Activated naive CD4-positive, alpha-beta T cell treated with anti-CD3 and anti-CD28 coated beads, Interleukin-2, amount 50 U/mL, for 16 hours (primary cell): ENCODE measurements around the gene PRRG3.

Experiments used
- DNase-seq: peaks from one replicate; pipeline ENCODE4 v3.0.0-alpha.2; 2020

PRRG3 gene

DNA sequence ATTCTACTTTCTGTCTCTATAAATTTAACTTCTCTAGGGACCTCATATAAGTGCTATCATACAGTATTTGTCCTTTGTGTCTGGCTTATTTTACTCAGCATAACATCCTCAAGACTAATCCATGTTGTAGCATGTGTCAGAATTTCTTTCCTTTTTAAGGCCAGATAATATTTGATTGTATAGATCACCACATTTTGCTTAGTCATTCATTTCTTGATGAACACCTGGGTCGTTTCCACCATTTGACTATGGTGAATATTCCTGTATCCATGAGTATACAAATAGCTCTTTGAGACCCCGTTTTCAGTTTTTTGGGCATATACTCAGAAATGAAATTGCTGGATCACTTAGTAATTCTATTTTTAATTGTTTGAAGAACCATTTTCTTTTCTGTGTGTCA is 51.2 kb downstream of the PRRG3 start:
- DNase-seq, result no peak

DNA sequence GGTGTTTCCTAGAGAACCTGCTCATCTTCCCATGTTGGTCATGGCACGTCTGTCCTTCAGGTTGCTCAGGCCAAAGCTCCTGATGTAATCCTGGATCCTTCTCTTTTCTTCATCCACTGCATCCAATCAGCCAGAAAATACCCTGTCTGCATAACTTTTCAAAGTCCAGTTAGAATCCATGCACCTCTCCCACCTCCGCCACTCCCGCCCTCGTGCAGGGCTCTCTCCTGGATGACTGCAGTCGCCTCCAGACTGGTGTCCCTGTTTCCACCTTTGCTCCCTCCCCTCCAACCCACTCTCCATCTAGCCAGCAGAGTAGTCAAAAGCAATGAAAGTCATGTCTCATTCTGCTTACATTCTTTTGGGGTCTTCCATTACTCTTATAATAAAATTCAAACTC is 55.3 kb downstream of the PRRG3 start:
- no peak for DNase-seq

DNA sequence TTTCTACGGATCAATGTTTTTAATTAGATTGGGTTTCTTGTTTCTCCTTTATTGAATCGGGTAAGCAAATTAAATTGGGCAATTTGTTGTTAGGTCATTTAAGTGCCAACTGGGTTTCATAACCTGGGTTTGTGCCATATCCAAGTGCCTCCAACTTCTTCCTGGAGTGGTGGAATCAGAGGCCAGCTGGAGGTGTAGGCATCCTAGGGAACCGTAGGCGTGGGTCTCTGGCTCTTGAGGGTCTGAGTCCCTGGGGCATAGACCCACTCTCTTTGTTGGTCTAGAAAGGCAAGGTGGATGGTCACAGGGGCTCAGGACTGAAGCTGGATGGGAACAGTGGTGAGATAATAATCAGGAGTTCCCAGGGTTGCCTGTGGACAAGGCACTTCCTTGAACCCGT is 57.6 kb downstream of the PRRG3 start:
- DNase-seq, result no peak

DNA sequence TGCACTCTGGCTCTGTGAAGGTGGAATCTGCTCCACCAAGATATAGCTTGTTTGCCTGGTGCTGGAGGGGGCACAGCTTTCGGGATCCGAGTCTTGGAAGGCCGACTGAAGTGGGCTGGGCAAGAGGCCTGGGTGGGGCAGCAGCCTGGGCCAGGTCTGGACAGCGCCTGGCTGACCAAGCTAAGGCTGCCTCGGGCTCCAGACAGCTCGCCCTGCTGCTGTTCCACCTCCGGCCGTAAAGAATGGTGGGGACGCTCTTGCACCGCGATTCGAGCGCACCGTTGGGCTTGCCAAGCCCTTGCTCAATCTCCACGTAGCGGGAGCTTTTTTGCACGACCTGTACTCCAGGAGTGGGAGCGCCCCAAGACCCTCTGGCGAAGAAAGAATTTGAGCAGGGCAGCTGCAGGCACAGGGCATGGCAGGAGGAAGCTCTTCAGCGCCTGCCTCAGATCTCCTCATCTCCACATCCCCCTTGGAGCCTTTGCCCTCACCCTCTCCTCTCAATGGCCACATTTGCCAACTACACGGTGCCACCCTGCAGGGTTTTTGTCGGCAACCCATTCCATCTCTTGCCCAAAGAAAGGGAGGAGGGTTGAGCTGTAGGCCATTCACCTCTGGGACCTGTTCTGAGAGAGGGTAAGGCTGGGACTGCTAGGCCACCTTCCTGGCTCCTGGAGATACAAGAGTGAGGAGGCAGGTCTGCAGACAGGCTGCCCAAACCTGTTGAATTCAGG is 58.2 kb downstream of the PRRG3 start:
- no peak for DNase-seq

DNA sequence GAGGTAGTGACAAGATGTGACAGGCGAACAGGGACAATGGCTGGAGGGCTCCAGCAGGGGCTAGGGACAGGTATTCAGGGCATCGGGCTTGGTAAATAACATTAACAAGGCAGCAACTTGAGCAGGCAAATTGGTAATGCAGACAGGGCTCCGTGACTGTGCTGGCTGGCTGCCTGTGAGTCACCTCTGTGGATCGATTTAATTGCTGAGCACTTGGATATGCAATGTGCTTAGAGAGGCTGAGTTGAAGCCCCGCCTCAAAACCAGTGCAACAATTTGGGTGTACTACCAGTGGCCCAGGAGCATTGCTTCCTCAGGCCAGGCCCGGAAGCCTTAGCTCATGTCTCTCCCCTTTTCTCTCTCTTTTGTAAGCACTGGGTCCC is 58.8 kb downstream of the PRRG3 start:
- no peak for DNase-seq

DNA sequence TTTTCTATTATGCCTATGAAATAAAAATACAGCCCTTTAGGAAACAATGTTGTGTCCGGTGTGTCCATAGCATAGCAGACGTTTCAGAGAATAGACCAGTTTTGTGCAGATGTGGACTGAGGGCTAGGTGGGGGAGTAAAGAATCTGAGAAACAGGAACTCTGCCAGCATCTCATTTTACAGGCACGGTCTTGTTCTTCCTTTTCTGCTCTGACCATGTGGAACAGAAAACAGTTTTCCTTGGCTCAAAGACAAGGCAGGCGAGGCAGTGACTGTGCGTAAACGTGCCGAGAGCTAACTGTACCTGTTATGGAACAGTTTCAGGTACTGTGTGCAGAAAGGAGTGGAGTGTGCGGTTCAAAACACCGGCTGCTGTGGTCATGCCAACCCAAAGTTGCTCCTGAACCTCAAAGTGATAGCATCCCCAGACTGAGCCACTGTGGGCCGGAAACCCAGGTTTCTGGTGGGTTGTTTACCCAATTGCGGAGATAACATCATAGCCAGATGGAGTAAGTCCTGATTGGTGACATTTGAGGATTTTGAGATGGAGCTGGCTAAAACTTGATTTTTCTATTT is 59.5 kb downstream of the PRRG3 start:
- no peak for DNase-seq
